Measurements from ENCODE around the gene MTCH1. TPM values are rescaled to one million over a fixed set of nuclear protein-coding genes. Genes with fewer than 3 reads are reported as not detected.

Gene MTCH1
- total RNA-seq, 2 experiments from 2014 or later = 131 TPM

DNA sequence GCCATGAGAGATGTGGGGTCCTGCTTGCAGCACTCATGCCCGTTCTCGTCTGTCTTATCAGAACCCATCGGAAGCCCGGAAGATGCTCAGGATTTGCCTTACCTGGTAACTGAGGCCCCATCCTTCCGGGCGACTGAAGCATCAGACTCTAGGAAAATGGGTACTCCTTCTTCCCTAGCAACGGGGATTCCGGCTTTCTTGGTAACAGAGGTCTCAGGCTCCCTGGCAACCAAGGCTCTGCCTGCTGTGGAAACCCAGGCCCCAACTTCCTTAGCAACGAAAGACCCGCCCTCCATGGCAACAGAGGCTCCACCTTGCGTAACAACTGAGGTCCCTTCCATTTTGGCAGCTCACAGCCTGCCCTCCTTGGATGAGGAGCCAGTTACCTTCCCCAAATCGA is 23.1 kb downstream of the MTCH1 start:
- H3K4me3 Mint-ChIP-seq = no peak overlapping the region
- H3K27me3 Mint-ChIP-seq = no peaks in the 10 kb centered on the region
- H3K27ac Mint-ChIP-seq = peak overlapping the region; percentile 55
- DNase-seq = peak; percentile 86
- ChIA-PET CTCF (interaction anchor here (0.7 to 1.6 kb wide), 2 partner anchors 55 to 80 kb away, joined by 3 to 6 read pairs; no protein-coding TSS in a partner anchor), POLR2A (interaction anchor here (0.7 to 2.1 kb wide), 4 partner anchors 9 to 89 kb away, joined by 3 to 10 read pairs (median 3); partner anchors contain the start of genes MTCH1 and PPIL1)
- H3K9me3 Mint-ChIP-seq = no peaks in the 10 kb centered on the region
- H3K36me3 Mint-ChIP-seq (ENCODE audit: low read depth) = peaks cover 16% of the 10 kb centered on the region
- H3K4me1 Mint-ChIP-seq = peaks cover 49% of the 10 kb centered on the region

DNA sequence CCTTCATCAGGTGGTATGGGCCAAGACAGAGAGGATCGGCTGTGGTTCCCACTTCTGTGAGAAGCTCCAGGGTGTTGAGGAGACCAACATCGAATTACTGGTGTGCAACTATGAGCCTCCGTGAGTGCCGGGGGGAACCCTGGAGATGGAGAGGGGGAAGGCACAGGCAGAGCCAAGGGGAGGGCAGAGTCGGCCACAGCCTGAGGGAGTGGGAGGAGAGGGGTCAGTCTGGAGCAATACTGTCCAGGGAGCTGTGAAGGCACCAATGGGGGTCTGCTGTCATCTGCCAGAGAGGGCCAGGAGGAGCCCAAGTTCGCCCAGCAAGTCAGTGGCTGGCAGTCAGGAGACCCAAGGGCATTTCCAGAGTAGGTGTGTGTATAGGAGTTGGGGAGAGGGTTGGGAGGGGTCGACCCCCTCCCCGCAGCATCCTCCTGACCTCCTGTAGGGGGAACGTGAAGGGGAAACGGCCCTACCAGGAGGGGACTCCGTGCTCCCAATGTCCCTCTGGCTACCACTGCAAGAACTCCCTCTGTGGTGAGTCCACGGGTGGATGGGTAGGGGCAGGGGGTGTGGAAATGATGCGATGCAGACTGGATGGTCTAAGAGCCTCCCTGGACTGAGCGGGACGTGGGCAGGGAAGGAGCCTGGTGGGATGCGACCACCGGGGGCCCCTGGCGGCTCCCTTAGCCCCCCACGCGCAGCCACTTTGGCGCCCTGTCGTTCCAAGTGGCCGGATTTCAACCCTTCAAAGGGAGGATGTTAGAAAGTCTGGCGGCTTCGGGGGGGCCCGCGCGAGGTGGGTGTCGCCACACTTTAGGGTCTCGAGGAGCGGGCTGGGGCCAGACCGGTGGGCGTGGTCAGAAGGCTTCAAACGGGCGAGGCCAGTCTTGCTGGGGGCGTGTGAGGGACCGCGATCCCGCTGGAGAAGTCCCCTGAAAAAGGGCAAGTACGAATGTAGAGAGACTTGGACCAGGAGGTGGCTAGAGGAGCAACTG is 24.3 kb downstream of the MTCH1 start:
- peaks cover 1% of the 10 kb centered on the region for H3K27me3 Mint-ChIP-seq
- H3K4me3 Mint-ChIP-seq = no peak overlapping the region
- H3K36me3 Mint-ChIP-seq (ENCODE audit: low read depth) = peaks cover 7% of the 10 kb centered on the region
- ChIA-PET CTCF (no interaction called here), POLR2A (interaction anchor here (1.2 kb wide), 1 partner anchor 88 kb away, joined by 3 read pairs; the partner anchor contains the start of gene PPIL1)
- H3K27ac Mint-ChIP-seq = no peak overlapping the region
- no peak for DNase-seq
- peaks cover 56% of the 10 kb centered on the region for H3K4me1 Mint-ChIP-seq
- no peaks in the 10 kb centered on the region for H3K9me3 Mint-ChIP-seq

DNA sequence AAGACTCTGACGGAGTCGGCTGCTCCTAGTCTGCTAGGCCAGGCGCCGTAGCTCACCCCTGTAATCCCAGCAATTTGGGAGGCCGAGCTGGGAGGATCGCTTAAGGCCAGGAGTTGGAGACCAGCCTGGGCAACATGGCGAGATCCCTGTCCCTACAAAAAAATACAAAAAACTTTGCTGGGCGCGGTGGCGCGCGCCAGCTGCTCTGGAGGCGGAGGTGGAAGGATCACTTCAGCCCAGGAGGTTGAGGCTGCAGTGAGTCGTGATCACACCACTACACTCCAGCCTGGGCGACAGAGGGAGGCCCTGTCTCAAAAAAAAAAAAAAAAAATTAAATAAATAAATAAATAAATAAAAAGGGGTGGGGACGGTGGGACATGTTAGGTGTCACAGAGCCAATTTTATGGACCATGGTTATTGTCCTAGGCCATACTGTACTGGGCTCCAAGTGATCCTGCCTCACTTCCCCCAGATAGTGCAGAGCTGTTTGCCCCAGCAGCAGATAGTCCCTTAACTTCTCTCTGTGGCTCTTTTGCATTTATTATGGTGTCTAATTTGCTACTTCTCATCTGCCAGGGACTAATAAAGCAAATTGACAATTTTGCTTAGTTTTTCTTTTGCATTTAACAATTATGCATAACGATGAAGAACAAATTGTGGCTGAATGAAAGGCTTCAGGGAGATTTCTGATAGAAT is 26.3 kb downstream of the MTCH1 start:
- peaks cover 4% of the 10 kb centered on the region for H3K27me3 Mint-ChIP-seq
- CTCF ChIA-PET = interaction anchor here (1.0 kb wide), 1 partner anchor 58 kb away, joined by 4 read pairs; no protein-coding TSS in a partner anchor
- H3K4me3 Mint-ChIP-seq = no peak overlapping the region
- H3K27ac Mint-ChIP-seq = no peak overlapping the region
- peaks cover 70% of the 10 kb centered on the region for H3K4me1 Mint-ChIP-seq
- POLR2A ChIA-PET = no interaction called here
- no peaks in the 10 kb centered on the region for H3K36me3 Mint-ChIP-seq (ENCODE audit: low read depth)
- H3K9me3 Mint-ChIP-seq = no peaks in the 10 kb centered on the region
- no peak for DNase-seq

DNA sequence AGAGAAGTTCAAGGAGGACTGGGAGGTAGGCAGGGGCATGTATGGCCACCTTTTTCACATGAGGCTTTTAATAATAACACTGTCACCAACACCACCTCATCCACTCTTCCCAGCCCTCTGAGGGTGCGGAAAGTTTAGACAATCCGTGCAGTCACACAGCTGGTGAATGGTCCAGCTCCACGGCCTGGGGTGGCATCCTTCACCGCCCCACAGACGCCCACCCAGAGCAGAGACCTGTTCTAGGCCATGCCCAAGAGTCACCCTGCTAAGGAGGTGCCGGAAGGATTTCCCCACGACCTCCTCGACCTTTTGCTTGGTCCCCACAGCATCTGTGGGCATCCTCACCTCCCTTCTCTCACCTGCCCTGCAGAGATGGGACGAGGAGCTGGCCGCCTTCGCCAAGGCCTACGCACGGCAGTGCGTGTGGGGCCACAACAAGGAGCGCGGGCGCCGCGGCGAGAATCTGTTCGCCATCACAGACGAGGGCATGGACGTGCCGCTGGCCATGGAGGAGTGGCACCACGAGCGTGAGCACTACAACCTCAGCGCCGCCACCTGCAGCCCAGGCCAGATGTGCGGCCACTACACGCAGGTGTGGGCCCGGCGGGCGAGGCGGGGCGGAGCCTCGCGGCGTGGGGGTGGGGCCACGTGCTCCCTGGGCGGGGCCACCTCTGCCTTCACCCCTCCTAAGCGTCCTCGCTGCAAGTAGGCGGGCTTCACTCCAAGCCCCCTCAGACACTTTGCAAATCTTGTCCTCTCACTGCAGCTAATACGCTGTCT is 27.0 kb downstream of the MTCH1 start:
- H3K4me3 Mint-ChIP-seq = no peak overlapping the region
- H3K36me3 Mint-ChIP-seq (ENCODE audit: low read depth) = no peaks in the 10 kb centered on the region
- H3K4me1 Mint-ChIP-seq = peaks cover 70% of the 10 kb centered on the region

DNA sequence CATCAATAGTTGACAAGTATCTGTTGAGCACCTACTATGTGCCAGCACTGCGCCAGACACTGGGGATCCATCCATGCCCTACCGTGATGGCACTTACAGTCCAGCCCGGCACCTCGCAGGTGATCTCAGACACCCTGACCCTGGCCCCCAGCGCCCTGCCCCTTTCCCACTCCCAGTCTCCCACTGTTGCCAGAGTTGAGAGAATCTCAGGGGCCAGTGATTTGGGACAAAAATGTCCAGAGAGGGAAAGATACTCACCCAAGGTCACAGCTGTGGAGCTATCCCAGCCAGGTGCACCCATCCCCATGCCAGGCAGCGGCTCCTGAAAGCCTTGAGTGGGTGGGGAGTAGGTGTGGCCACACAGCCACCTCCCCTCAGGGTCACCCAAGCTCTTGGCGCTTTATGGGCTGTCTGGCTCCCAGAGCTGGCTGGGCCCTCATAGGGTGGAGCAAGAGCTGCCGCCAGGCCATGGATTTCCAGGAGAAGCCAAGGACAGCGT is 28.2 kb downstream of the MTCH1 start:
- peaks cover 5% of the 10 kb centered on the region for H3K27me3 Mint-ChIP-seq
- no peak overlapping the region for H3K27ac Mint-ChIP-seq
- no peak overlapping the region for H3K4me3 Mint-ChIP-seq
- H3K9me3 Mint-ChIP-seq = no peaks in the 10 kb centered on the region
- POLR2A ChIA-PET = interaction anchor here (1.3 kb wide), 1 partner anchor 10 kb away, joined by 3 read pairs; no protein-coding TSS in a partner anchor
- no peaks in the 10 kb centered on the region for H3K36me3 Mint-ChIP-seq (ENCODE audit: low read depth)
- no peak for DNase-seq
- H3K4me1 Mint-ChIP-seq = peaks cover 66% of the 10 kb centered on the region
- CTCF ChIA-PET = interaction anchor here (1.3 kb wide), 1 partner anchor 60 kb away, joined by 4 read pairs; no protein-coding TSS in a partner anchor

More for the DNA sequence above, 27.0 kb downstream of the MTCH1 start:
- ChIA-PET CTCF (interaction anchor here (1.0 kb wide), 1 partner anchor 59 kb away, joined by 4 read pairs; no protein-coding TSS in a partner anchor), POLR2A (no interaction called here)
- peaks cover 4% of the 10 kb centered on the region for H3K27me3 Mint-ChIP-seq
- DNase-seq = no peak
- no peak overlapping the region for H3K27ac Mint-ChIP-seq
- no peaks in the 10 kb centered on the region for H3K9me3 Mint-ChIP-seq

DNA sequence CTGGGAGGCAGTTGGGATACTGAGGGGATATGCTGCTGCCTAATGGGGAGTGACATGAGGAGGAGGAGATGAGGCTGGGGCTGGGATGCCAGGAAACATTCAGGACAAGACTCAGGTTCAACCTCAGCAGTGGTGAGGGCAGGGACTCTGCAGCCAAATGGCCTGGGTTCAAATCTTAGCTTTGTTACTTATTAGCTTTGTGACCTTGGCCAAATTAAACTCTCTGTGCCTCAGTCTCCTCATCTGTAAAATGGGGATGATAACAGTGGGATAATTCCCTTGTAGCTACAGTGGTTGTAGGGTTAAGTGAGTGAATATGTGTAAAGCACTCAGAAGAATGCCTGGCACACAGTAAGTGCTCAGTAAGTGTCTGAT is 29.6 kb downstream of the MTCH1 start:
- Mint-ChIP-seq H3K36me3 (ENCODE audit: low read depth) (no peaks in the 10 kb centered on the region), H3K4me3 (peak overlapping the region; percentile 28), H3K27ac (no peak overlapping the region), H3K27me3 (peaks cover 6% of the 10 kb centered on the region), H3K9me3 (no peaks in the 10 kb centered on the region), H3K4me1 (peaks cover 59% of the 10 kb centered on the region)
- CTCF ChIA-PET = interaction anchor here (1.1 to 1.9 kb wide), 4 partner anchors 9 to 50 kb away, joined by 3 to 6 read pairs (median 4); no protein-coding TSS in a partner anchor
- no peak for DNase-seq
- POLR2A ChIA-PET = interaction anchor here (1.3 to 3.5 kb wide), 5 partner anchors 10 to 81 kb away, joined by 4 to 18 read pairs (median 7); partner anchors contain the start of genes MTCH1 and PPIL1

DNA sequence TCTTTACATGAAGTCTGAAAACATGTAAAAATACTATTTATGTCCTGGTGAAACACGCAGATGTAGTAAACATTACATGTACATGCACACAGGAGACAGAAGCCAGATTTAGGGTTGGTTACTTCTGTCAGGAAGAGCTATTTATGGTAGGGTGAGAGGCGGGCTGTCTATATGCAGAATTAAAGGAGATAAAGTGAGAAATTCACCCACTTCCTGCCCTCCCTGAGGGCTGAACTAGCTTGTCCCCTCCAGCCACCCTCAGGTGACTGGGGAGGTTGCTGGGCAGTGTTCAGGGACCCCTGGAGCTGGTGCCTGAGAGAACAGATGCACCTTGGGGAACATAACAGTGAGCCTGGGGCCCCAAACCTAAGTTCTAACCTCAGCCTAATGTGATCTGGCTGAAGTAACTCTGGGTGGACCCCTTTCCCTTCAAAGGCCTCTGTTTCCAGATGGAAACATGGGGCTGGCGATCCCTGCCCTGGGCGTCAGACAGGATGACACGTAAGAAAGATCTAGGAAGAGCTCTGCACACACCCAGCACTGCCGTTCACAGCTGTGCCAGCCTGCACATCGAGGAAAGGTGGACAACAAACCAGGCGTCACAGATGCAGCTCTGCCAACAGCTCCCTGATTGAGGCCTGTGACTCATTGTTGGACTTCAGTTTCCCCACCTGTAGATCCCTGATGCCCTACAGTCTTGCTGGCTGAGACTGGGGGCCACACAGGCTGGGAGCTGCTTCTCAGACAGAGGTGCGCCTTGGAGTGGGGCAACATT is 30.1 kb downstream of the MTCH1 start:
- POLR2A ChIA-PET = interaction anchor here (0.6 to 3.5 kb wide), 7 partner anchors 8 to 350 kb away, joined by 3 to 18 read pairs (median 6); partner anchors contain the start of genes MTCH1 and PPIL1
- DNase-seq = no peak
- Mint-ChIP-seq H3K9me3 (no peaks in the 10 kb centered on the region), H3K4me1 (peaks cover 53% of the 10 kb centered on the region), H3K4me3 (peak overlapping the region; percentile 62), H3K27me3 (peaks cover 6% of the 10 kb centered on the region), H3K27ac (no peak overlapping the region), H3K36me3 (ENCODE audit: low read depth) (no peaks in the 10 kb centered on the region)
- CTCF ChIA-PET = interaction anchor here (0.8 to 2.5 kb wide), 7 partner anchors 8 to 251 kb away, joined by 3 to 13 read pairs (median 5); partner anchors contain the start of gene C6orf89

DNA sequence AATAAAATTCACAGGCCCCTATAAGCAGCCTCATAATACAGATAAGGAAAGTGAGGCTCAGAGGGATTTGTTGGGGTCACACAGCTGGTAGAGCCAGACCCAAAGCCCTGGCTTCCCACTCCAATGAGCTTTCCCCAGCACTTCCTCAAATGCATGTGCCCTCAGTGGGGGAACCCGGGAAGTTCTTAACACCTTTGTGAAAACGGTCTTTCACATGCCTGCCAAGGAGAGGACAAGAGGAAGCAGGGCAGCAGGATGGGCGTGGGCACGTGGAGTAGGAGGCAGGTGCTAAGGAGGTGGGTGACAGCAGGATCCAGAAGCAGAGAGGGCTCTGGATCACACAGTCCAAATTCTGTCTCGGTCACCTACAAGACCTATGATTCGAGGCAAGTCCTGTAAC is 30.9 kb downstream of the MTCH1 start:
- no peak for DNase-seq
- Mint-ChIP-seq H3K36me3 (ENCODE audit: low read depth) (no peaks in the 10 kb centered on the region), H3K9me3 (no peaks in the 10 kb centered on the region), H3K27me3 (peaks cover 6% of the 10 kb centered on the region), H3K4me3 (peak overlapping the region; percentile 62), H3K27ac (no peak overlapping the region), H3K4me1 (peaks cover 48% of the 10 kb centered on the region)
- CTCF ChIA-PET = interaction anchor here (1.1 to 2.5 kb wide), 5 partner anchors 8 to 104 kb away, joined by 3 to 13 read pairs (median 5); partner anchors contain the start of gene C6orf89
- POLR2A ChIA-PET = interaction anchor here (0.6 to 3.5 kb wide), 10 partner anchors 9 to 349 kb away, joined by 3 to 18 read pairs (median 4); partner anchors contain the start of genes MTCH1 and PPIL1

DNA sequence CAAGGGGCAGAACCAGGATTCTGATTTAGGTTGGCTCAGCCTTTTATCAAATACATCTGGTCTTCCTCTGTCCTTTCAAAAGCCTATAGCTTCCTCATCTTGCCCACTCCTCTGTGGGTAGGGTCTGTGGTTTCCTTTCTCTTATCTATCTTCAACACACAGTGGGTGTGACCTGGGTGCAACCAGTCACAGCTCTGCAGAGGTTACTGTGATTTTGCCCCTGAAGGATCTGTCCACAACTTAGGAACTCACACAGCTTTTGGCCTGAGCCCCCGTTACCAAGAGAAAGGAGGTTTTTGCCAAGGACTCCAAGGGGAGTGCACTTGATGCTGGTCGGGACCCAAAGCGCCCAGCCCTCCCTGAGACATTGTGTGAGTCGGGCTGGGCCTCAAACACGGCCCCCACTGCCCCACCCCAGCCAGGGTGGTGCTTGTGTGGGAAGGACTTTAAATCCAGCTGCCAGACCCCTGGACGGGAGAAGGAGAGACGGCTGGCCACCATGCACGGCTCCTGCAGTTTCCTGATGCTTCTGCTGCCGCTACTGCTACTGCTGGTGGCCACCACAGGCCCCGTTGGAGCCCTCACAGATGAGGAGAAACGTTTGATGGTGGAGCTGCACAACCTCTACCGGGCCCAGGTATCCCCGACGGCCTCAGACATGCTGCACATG is 31.6 kb downstream of the MTCH1 start, which contains the start of gene PI16:
TSS of gene PI16 (plus strand) at position 477 of the 670 bp plus-strand sequence. CDS start at position 500, 23 bp downstream.
- H3K4me1 Mint-ChIP-seq = peaks cover 52% of the 10 kb centered on the region
- H3K9me3 Mint-ChIP-seq = no peaks in the 10 kb centered on the region
- H3K4me3 Mint-ChIP-seq = peak within 1 kb of the TSS; percentile 62
- peak within 1 kb of the TSS; percentile 8 for H3K27ac Mint-ChIP-seq
- H3K36me3 Mint-ChIP-seq (ENCODE audit: low read depth) = no peaks in the 10 kb centered on the region
- peak; percentile 48 for DNase-seq
- H3K27me3 Mint-ChIP-seq = peaks cover 7% of the 10 kb centered on the region
- POLR2A ChIA-PET = interaction anchor here (0.6 to 3.5 kb wide), 9 partner anchors 9 to 262 kb away, joined by 3 to 18 read pairs (median 4); partner anchors contain the start of genes MTCH1 and PPIL1
- CTCF ChIA-PET = interaction anchor here (0.6 to 2.5 kb wide), 4 partner anchors 41 to 122 kb away, joined by 3 to 13 read pairs (median 6); partner anchors contain the start of gene C6orf89

DNA sequence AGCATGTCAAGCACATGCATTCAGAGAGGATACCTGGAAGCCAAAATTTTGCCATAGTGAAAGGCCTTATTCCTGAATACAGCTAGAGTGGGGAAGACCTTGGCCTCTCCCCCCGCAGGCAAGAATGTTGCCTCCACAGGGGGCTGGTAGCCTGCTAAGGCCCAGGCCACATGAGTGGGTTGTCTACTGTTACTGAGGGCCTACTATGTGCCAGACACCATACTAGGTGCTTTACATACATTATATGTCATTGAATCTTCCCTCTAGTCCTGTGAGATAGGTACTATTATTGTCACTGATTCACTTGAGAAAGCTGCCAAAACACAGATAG is 32.1 kb downstream of the MTCH1 start:
- peaks cover 57% of the 10 kb centered on the region for H3K4me1 Mint-ChIP-seq
- DNase-seq = no peak
- H3K9me3 Mint-ChIP-seq = no peaks in the 10 kb centered on the region
- H3K27me3 Mint-ChIP-seq = peaks cover 7% of the 10 kb centered on the region
- H3K4me3 Mint-ChIP-seq = peak overlapping the region; percentile 62
- H3K36me3 Mint-ChIP-seq (ENCODE audit: low read depth) = no peaks in the 10 kb centered on the region
- CTCF ChIA-PET = interaction anchor here (1.0 to 2.5 kb wide), 3 partner anchors 40 to 68 kb away, joined by 3 to 13 read pairs (median 7); partner anchors contain the start of gene C6orf89
- POLR2A ChIA-PET = interaction anchor here (0.7 to 3.5 kb wide), 8 partner anchors 9 to 261 kb away, joined by 3 to 18 read pairs (median 4); partner anchors contain the start of genes MTCH1 and PPIL1
- H3K27ac Mint-ChIP-seq = no peak overlapping the region
